ENCODE measurements around the gene SPECC1. TPM values are rescaled to one million over a fixed set of nuclear protein-coding genes. Genes with fewer than 3 reads are reported as not detected.

Gene SPECC1
- total and polyA plus RNA-seq, 2 donors (not counting 1 experiment from before 2014, with no cell fraction given), result 13.4 to 30.9 TPM

DNA sequence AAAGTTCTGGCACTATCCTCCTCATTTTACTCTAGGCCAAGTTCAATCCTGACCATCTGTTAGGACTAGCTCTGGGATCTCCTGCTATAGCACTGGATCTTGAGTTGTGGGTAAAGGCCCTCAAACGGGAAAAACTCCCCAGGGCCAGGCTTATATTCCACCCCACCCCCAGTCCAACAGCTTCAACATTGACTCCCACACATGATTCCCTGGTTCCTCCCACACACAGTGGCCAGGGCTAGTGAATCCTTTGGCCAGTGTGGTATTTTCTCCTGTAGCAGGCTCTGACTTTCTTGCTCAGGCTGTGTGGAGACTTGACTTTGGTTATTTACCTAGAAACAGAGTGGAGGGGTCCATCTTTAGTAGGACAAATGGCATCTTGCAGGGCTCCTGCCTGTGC lies 21.3 kb upstream of the SPECC1 start:
- Histone ChIP-seq H3K9me3 (ENCODE audit: control insufficient read depth, insufficient read depth, low read depth, low read length) (no peaks in the 10 kb centered on the region), H3K4me1 (ENCODE audit: control insufficient read depth, extremely low read depth, insufficient read depth, low read length) (no peaks in the 10 kb centered on the region), H4K20me1 (ENCODE audit: control insufficient read depth, extremely low read depth, insufficient read depth, low read length) (no peaks in the 10 kb centered on the region), H3K4me3 (replicated peaks in 1 of 4; ENCODE audit: control extremely low read depth in 1 of 4, insufficient read depth in 1 of 4, low read depth in 3 of 4, low read length in 4 of 4) (no peak overlapping the region), H3K36me3 (ENCODE audit: control insufficient read depth, insufficient read depth, low read length) (no peaks in the 10 kb centered on the region), H3K4me2 (ENCODE audit: extremely low read depth, insufficient read depth, low read length) (no peak overlapping the region), H3K27me3 (ENCODE audit: control insufficient read depth, insufficient read depth, low read length) (no peaks in the 10 kb centered on the region), H3K27ac (ENCODE audit: insufficient read depth, low read length) (no peak overlapping the region), H2AFZ (ENCODE audit: low read length) (no peak overlapping the region), H3K79me2 (ENCODE audit: control insufficient read depth, insufficient read depth, low read length) (no peaks in the 10 kb centered on the region), H3K9ac (ENCODE audit: insufficient read depth, low read length) (no peak overlapping the region)
- DNase-seq (ENCODE audit: low read depth in 2 of 2), result no peak
- TF ChIP-seq, protein P1, sequence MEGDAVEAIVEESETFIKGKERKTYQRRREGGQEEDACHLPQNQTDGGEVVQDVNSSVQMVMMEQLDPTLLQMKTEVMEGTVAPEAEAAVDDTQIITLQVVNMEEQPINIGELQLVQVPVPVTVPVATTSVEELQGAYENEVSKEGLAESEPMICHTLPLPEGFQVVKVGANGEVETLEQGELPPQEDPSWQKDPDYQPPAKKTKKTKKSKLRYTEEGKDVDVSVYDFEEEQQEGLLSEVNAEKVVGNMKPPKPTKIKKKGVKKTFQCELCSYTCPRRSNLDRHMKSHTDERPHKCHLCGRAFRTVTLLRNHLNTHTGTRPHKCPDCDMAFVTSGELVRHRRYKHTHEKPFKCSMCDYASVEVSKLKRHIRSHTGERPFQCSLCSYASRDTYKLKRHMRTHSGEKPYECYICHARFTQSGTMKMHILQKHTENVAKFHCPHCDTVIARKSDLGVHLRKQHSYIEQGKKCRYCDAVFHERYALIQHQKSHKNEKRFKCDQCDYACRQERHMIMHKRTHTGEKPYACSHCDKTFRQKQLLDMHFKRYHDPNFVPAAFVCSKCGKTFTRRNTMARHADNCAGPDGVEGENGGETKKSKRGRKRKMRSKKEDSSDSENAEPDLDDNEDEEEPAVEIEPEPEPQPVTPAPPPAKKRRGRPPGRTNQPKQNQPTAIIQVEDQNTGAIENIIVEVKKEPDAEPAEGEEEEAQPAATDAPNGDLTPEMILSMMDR (conservative IDR thresholded peaks at IDR 0.05 in 1 of 2, IDR thresholded peaks at IDR 0.05 in 1 of 2; ENCODE audit: low read depth in 1 of 2, low read length in 2 of 2), result no peak
- no peak for TF ChIP-seq EZH2 (IDR thresholded peaks at IDR 0.05; ENCODE audit: low read length, missing control alignments)

DNA sequence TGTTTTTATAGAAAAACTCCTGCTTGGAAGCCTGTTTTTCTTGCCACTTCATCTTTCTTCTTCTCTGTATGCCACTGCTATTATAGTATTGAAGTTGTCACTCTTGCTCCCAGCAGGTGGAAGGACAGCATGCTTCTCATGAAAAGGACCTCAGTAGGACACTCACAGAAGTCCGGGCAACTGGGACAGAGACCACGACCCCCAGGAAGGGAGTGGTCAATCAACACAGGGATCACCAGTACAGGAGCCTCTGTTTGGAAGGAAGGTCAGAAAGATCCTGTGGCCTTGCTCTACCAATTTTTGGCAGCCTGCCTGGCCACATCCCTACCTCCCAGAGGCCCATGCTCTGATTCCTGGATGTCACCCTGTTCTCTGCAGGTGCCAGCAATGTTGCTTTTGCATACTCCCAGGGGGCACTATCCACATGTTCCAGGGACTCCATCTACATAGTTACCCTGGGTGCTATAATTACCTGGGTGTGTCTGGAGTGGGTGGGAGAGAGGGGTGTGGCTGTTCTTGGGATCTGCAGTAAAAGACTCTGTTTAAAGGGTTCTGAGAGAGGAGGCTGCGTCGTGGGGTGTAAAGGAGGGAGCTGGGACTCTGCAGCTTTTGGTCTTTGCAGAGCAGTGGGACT lies 17.8 kb upstream of the SPECC1 start:
- Histone ChIP-seq H3K27me3 (ENCODE audit: control insufficient read depth, insufficient read depth, low read length) (no peaks in the 10 kb centered on the region), H4K20me1 (ENCODE audit: control insufficient read depth, extremely low read depth, insufficient read depth, low read length) (no peaks in the 10 kb centered on the region), H2AFZ (ENCODE audit: low read length) (no peak overlapping the region)

DNA sequence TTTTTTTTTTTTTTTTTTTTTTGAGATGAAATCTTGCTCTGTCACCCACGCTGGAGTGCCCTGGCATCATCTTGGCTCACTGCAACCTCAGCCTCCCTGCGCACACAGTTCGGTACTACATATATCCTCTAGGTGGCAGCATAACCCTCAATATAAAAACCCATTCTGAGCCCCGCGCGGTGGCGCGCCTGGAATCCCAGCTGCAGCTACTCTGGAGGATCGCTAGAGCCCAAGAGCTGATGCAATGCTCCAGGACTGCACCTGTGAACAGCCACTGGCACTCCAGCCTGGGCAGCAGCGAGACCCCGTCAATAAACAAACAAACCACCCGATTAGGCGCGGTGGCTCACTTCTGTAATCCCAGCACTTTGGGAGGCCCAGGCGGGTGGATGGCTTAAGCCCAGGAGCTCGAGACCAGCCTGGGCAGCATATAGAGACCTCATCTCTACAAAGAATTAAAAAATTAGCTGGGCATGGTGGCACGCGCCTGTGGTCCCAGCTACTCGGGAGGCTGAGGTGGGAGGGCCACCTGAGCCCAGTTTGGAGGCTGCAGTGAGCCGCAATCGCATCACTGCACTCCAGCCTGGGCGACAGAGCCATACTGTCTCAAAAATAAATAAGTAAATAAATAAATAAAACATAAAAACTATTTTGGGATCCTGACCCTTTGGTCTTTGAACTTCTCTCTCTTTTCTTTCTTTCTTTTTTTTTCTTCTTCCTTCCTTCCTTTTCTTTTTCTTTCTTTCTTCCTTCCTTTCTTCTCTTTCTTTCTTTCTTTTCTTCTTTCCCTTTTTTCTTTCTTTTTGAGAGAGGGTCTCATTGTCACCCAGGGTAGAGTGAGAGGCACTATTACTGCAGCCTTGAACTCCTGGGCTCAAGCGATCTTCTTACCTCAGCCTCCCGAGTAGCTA lies 16.1 kb upstream of the SPECC1 start:
- H3K9ac ChIP-seq (ENCODE audit: insufficient read depth, low read length), result no peak overlapping the region
- no peaks in the 10 kb centered on the region for H3K79me2 ChIP-seq (ENCODE audit: control insufficient read depth, insufficient read depth, low read length)
- peak; percentile 78 to 87 for DNase-seq (ENCODE audit: low read depth in 2 of 2)
- H3K4me2 ChIP-seq (ENCODE audit: extremely low read depth, insufficient read depth, low read length), result no peak overlapping the region
- H3K4me1 ChIP-seq (ENCODE audit: control insufficient read depth, extremely low read depth, insufficient read depth, low read length), result no peaks in the 10 kb centered on the region
- H2AFZ ChIP-seq (ENCODE audit: low read length), result no peak overlapping the region
- H3K36me3 ChIP-seq (ENCODE audit: control insufficient read depth, insufficient read depth, low read length), result no peaks in the 10 kb centered on the region
- TF ChIP-seq EZH2 (IDR thresholded peaks at IDR 0.05; ENCODE audit: low read length, missing control alignments), result no peak
- TF ChIP-seq, protein P1 (conservative IDR thresholded peaks at IDR 0.05 in 1 of 2, IDR thresholded peaks at IDR 0.05 in 1 of 2; ENCODE audit: low read depth in 1 of 2, low read length in 2 of 2), result peak; percentile 53 to 65
- no peak overlapping the region for H3K27ac ChIP-seq (ENCODE audit: insufficient read depth, low read length)
- no peak overlapping the region for H3K4me3 ChIP-seq (replicated peaks in 1 of 4; ENCODE audit: control extremely low read depth in 1 of 4, insufficient read depth in 1 of 4, low read depth in 3 of 4, low read length in 4 of 4)
- no peaks in the 10 kb centered on the region for H4K20me1 ChIP-seq (ENCODE audit: control insufficient read depth, extremely low read depth, insufficient read depth, low read length)
- H3K9me3 ChIP-seq (ENCODE audit: control insufficient read depth, insufficient read depth, low read depth, low read length), result no peaks in the 10 kb centered on the region
- no peaks in the 10 kb centered on the region for H3K27me3 ChIP-seq (ENCODE audit: control insufficient read depth, insufficient read depth, low read length)

More for the DNA sequence above, 17.8 kb upstream of the SPECC1 start:
- TF ChIP-seq, protein P1 (conservative IDR thresholded peaks at IDR 0.05 in 1 of 2, IDR thresholded peaks at IDR 0.05 in 1 of 2; ENCODE audit: low read depth in 1 of 2, low read length in 2 of 2), result no peak
- no peak for TF ChIP-seq EZH2 (IDR thresholded peaks at IDR 0.05; ENCODE audit: low read length, missing control alignments)
- no peak overlapping the region for H3K27ac ChIP-seq (ENCODE audit: insufficient read depth, low read length)
- H3K36me3 ChIP-seq (ENCODE audit: control insufficient read depth, insufficient read depth, low read length), result no peaks in the 10 kb centered on the region
- H3K4me1 ChIP-seq (ENCODE audit: control insufficient read depth, extremely low read depth, insufficient read depth, low read length), result no peaks in the 10 kb centered on the region
- no peak overlapping the region for H3K4me2 ChIP-seq (ENCODE audit: extremely low read depth, insufficient read depth, low read length)
- no peak for DNase-seq (ENCODE audit: low read depth in 2 of 2)
- no peak overlapping the region for H3K4me3 ChIP-seq (replicated peaks in 1 of 4; ENCODE audit: control extremely low read depth in 1 of 4, insufficient read depth in 1 of 4, low read depth in 3 of 4, low read length in 4 of 4)
- H3K9me3 ChIP-seq (ENCODE audit: control insufficient read depth, insufficient read depth, low read depth, low read length), result no peaks in the 10 kb centered on the region
- no peak overlapping the region for H3K9ac ChIP-seq (ENCODE audit: insufficient read depth, low read length)
- no peaks in the 10 kb centered on the region for H3K79me2 ChIP-seq (ENCODE audit: control insufficient read depth, insufficient read depth, low read length)

All from fibroblast of lung (primary cell).